Psoas muscle (tissue), 8 donors: ENCODE results near the gene ABCA1. TPM values are rescaled to one million over a fixed set of nuclear protein-coding genes. Genes with fewer than 3 reads are reported as not detected.

ENCODE experiments used
- ATAC-seq, 4 donors: fragments of 200-7000 bp; cut with Tn5 transposase; one replicate each; pipeline ENCODE4 v1.9.1; 2020; ENCODE audit warnings: moderate library complexity in 3 of 4, mild to moderate bottlenecking in 2 of 4
- DNase-seq, 2 donors: peaks; one replicate each; pipeline ENCODE4 v3.0.0-alpha.2; 2020
- H3K27ac ChIP-seq: fragments of 200-600 bp; one replicate; pipeline ENCODE4 v1.8.0; 2022
- H3K27me3 ChIP-seq, 3 donors: fragments of 200-600 bp in 1 of 3; one replicate each; pipeline versions ENCODE4 v1.6.1 to v1.8.0; 2013 to 2022; ENCODE audit warnings: low read length in 2 of 3, mild to moderate bottlenecking in 2 of 3, moderate library complexity in 1 of 3; ENCODE audit not compliant: insufficient read depth in 3 of 3
- H3K36me3 ChIP-seq, 2 donors: fragments of 200-600 bp in 1 of 2; one replicate each; pipeline versions ENCODE4 v1.6.1 to v1.8.0; 2013 to 2022; ENCODE audit warnings: low read depth in 1 of 2, mild to moderate bottlenecking in 1 of 2, moderate library complexity in 1 of 2; ENCODE audit not compliant: insufficient read depth in 1 of 2
- H3K4me1 ChIP-seq: fragments of 200-600 bp; one replicate; pipeline ENCODE4 v1.8.0; 2022
- H3K4me3 ChIP-seq: fragments of 200-600 bp; one replicate; pipeline ENCODE4 v1.8.0; 2022; ENCODE audit warnings: mild to moderate bottlenecking
- H3K9me3 ChIP-seq: fragments of 200-600 bp; one replicate; pipeline ENCODE4 v1.8.0; 2022
- WGBS, 3 donors: extraction: QIAGEN DNeasy Blood & Tissue Kit; methylation state at CpG; one replicate each; pipeline versions ENCODE4 v1.1.6 to v1.1.7; 2013; 5-methylcytosine and 5-hydroxymethylcytosine counted together
- intact Hi-C, 2 donors: fragments of 100-400 bp; cut with DNase I; formaldehyde crosslinking; loops; one replicate each; pipeline versions ENCODE4 v1.11.0 to v1.14.2; 2022
- polyA plus RNA-seq, 3 donors: library from polyadenylated mRNA; stranded (reverse); fragments of 200-250 nt; gene quantifications; one replicate each; pipeline ENCODE4 v1.2.3, GENCODE V29; 2013
- total RNA-seq, 4 donors: library from RNA; stranded (reverse); fragmentation: NEBNext Ultra II Directional in 2 of 4; extraction: Animal tissue kit (Norgen Biotek cat#: 25700) in 2 of 4; gene quantifications; one replicate each; pipeline versions ENCODE4 v1.2.1 to v1.2.4, GENCODE V29; 2021 to 2023
- TF ChIP-seq, protein P1 (sequence below): fragments of 200-600 bp; IDR thresholded peaks from one replicate; pipeline ENCODE4 v1.8.0; 2022; ENCODE audit warnings: antibody characterized with exemption
- donor health status: healthy with polysubstance abuse.
- donor health status: DM: no; HTN: no; CAD: no; lungs with moderate emphysema.
- donor health status: Bipolar disorder and iron deficiency.
- donor health status: healthy.
- donor health status: DM: yes; HTN: yes; CAD: no.
- donor health status: DM: no; HTN: no; CAD: no.
- donor health status: DM: no; HTN: no; CAD: no.
- donor health status: DM: yes; HTN: yes; CAD: no.

The ABCA1 gene
- total and polyA plus RNA-seq, 7 donors: 1.9 to 26.1 (median 8.2) TPM

- no peaks in the 10 kb centered on the region for H3K9me3 ChIP-seq
- DNase-seq (peak; percentile 56 to 58), ATAC-seq (peak; percentile 23 to 68 (median 51))
- H3K27me3 ChIP-seq: no peaks in the 10 kb centered on the region
- H3K27ac ChIP-seq: peak overlapping the region; percentile 64
- TF ChIP-seq, protein P1, sequence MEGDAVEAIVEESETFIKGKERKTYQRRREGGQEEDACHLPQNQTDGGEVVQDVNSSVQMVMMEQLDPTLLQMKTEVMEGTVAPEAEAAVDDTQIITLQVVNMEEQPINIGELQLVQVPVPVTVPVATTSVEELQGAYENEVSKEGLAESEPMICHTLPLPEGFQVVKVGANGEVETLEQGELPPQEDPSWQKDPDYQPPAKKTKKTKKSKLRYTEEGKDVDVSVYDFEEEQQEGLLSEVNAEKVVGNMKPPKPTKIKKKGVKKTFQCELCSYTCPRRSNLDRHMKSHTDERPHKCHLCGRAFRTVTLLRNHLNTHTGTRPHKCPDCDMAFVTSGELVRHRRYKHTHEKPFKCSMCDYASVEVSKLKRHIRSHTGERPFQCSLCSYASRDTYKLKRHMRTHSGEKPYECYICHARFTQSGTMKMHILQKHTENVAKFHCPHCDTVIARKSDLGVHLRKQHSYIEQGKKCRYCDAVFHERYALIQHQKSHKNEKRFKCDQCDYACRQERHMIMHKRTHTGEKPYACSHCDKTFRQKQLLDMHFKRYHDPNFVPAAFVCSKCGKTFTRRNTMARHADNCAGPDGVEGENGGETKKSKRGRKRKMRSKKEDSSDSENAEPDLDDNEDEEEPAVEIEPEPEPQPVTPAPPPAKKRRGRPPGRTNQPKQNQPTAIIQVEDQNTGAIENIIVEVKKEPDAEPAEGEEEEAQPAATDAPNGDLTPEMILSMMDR: no peak
- 45 to 53% (median 47%) methylated on average over 6 of the region's 6 CpGs for WGBS, 3 donors
- H3K4me1 ChIP-seq: peaks cover 53% of the 10 kb centered on the region
- H3K4me3 ChIP-seq: no peak overlapping the region
- peaks cover 2 to 38% of the 10 kb centered on the region in 2 donors for H3K36me3 ChIP-seq
- intact Hi-C loops: no loop called here
These were observed 55.1 kb downstream of the ABCA1 start for GRCh38 chr9:104872656-104873488.

DNA sequence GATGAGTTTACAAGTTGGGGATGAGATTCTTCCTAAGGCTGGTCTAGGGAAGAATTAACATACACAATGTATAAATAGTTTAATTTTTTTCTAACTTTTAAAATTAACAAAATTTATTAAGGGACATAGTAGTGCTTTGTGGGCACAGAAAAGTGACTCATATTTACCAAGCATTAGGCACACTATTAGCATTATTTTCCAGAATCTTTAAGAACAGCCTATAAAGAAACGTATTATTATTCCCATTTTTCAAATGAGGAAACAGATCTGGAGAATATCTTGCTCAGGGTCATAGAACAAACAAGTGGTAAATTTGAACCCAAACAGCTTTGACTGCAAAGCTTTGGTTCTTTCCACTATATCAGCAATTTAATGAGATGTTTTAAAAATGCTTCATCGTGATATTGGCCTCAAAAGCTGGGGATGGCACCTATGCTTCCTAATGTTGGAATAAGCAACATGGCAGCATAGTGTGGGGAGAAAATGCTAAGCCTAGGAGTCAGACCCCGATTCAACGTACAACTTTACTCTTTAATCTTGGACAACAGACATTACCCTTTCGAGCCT is 55.9 kb downstream of the ABCA1 start:
- WGBS, 3 donors: 88 to 95% (median 90%) methylated on average over 5 of the region's 5 CpGs
- Histone ChIP-seq H3K9me3 (no peaks in the 10 kb centered on the region), H3K4me3 (no peak overlapping the region), H3K27ac (peak overlapping the region; percentile 81), H3K36me3 (peaks cover 0 to 39% of the 10 kb centered on the region in 2 donors), H3K27me3 (no peaks in the 10 kb centered on the region), H3K4me1 (peaks cover 54% of the 10 kb centered on the region)
- TF ChIP-seq, protein P1: no peak
- intact Hi-C loops: no loop called here
- no peak for DNase-seq
- no peak for ATAC-seq

DNA sequence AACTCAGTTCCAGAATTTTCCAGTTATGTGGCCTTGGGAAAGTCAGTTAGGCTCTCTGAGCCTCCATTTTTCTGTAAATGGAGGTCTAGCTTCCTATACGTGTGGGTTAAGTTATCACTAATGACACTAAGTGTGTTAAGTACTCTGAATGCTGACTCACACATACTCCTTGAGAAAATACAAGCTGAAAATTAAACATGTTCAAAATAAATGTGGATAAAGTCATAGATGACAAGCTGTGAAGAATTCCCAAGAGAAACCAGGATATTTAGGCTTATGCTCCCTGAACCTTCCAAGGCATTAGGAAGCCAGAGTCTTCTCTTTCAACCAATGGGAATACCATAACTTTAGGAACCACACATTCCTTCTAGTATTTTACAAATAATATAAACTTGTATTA is 58.1 kb downstream of the ABCA1 start:
- H3K36me3 ChIP-seq: peaks cover 0 to 26% of the 10 kb centered on the region in 2 donors
- DNase-seq (no peak), ATAC-seq (no peak)
- WGBS, 3 donors: 65 to 81% (median 66%) methylated on average over 1 of the region's 1 CpG
- intact Hi-C loops: loop anchor here (5.0 to 10.0 kb wide), 7 partner anchors 32 to 287 kb away; partner anchors contain the start of gene ABCA1 (in 2 of the 2)
- H3K4me3 ChIP-seq: no peak overlapping the region
- peaks cover 64% of the 10 kb centered on the region for H3K4me1 ChIP-seq
- no peaks in the 10 kb centered on the region for H3K27me3 ChIP-seq
- H3K27ac ChIP-seq: peak overlapping the region; percentile 81
- H3K9me3 ChIP-seq: no peaks in the 10 kb centered on the region
- TF ChIP-seq, protein P1: no peak

GRCh38 chr9:104868687-104869404 is 59.1 kb downstream of the ABCA1 start:
- peaks cover 0 to 27% of the 10 kb centered on the region in 2 donors for H3K36me3 ChIP-seq
- no peaks in the 10 kb centered on the region for H3K27me3 ChIP-seq
- no peak overlapping the region for H3K4me3 ChIP-seq
- no peaks in the 10 kb centered on the region for H3K9me3 ChIP-seq
- peak overlapping the region; percentile 81 for H3K27ac ChIP-seq
- peaks cover 69% of the 10 kb centered on the region for H3K4me1 ChIP-seq
- TF ChIP-seq, protein P1: no peak
- ATAC-seq (peak; percentile 88 to 95 (median 89)), DNase-seq (peak; percentile 72 to 86)
- WGBS, 3 donors: 19 to 24% (median 22%) methylated on average over 12 of the region's 12 CpGs
- intact Hi-C loops: loop anchor here (5.0 to 10.0 kb wide), 7 partner anchors 33 to 288 kb away; partner anchors contain the start of gene ABCA1 (in 2 of the 2)
